IPS DF 19.7 (cell line): ENCODE data around the gene NTF4.
"Not testable (repeated sequence)": the region's sequence is repeated elsewhere in the genome, so short reads cannot be mapped to it uniquely, and the experiment has no call there.

Experiments used
- DNase-seq: peaks from one replicate; pipeline ENCODE4 v3.0.0-alpha.2; 2013; ENCODE audit warnings: low read depth, low spot score

NTF4 gene

DNA sequence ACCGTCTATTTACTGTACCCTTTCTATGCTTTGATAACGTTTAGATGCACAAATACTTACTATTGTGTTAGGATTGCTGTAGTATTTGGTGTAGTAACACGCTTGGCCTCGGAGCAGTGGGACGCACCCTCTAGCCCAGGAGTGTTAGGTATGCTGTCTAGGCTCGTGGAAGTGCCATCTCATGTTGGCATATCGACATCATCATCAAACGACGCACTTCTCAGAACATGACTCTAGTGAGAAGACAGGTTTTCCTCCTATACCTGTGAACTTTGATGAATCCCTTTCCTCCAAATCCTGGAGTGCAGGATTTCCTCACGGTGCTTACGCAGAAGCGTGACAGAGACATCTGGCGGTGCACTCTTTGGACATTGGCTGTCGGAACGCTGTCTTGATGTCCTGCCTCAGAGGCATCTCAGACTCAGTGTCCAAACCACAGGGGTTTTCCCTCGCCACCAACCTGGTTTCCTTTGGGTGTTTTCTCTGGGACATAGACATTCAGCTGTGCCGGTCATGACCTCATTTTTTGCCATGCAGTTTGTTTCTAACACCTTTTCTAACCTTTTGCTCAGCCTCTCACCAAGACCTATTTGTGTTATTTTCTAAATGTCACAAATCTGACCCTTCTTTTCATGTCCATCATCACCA, 26.9 kb upstream of the NTF4 start:
- DNase-seq: no peak

DNA sequence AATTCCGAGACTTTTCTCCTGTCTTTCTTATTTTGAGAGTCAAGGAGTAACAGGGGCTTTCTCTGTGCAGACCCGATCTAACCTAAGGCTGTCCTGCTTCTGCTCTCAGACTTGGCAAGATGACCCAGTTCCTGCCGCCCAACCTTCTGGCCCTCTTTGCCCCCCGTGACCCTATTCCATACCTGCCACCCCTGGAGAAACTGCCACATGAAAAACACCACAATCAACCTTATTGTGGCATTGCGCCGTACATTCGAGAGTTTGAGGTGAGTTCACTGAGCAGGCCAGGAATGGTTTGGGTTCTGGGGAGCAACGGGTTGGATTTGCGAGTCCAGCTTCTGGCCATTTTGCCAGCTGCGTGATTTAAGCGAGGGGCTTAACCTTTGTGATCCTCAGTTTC, 21.7 kb upstream of the NTF4 start:
- DNase-seq: no peak

DNA sequence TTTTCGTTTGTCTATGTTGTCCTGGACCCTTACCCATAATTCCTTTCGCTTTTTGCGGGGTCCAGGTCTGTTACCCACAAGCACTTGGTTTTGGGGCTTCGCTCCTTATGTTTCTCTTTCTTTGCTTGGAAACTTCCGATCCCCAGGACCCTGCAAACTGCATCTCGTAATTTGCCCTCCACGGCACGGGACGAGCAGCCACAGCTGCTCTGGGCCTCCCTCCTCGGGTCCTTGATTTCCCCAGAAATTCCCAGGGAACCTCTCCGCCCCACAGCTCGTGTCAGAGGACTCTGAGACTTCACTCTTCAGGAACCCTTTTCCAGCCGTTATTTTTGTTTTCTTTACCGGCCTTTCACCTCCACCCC, 21.2 kb upstream of the NTF4 start:
- no peak for DNase-seq

DNA sequence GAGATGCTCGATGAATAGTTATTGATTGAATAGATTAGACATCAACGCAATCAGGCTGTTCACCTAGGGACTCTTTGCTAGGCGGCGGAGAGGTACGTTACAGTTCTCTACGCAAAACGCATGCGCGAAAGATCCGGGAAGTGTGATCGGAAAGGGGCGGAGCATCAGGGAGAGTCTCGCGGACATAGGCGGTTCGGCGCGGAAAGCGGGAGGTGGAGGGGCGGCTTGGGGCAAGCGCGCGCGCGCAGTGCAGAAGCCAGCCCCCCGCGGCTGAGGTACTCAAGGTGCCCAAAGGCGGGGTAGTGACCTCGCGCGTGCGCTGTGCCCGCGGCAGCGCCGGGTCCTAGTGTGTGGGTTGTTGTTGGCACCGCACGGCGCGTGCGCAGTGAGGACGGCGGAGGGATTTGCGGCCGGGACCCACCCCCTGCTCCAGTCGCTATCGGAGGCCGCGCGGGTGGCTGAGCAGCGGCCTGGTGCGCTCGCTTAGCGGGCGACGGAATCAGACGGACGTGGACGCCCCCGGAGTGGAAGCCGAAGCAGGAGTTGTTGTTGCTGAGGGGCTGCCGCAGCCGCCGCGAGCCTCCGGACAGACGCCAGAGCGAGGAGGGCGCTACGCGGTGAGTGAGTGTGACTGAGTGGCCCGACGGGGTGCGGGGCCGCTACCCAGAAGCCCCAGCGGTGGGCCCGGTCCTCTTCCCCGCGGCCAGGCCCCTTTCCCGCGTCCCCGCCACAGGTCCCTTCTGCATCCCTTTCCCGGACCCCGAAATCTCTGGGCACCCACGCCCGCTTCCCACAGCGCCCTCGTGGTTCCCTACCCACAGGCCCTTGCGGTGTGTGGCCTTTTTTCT, 20.6 kb upstream of the NTF4 start, which contains the start of gene SNRNP70:
Gene SNRNP70, plus strand, starts transcription at position 432 of the 848 bp plus-strand sequence. CDS start 964 bp downstream, outside the sequence.
- peak; percentile 92 for DNase-seq

DNA sequence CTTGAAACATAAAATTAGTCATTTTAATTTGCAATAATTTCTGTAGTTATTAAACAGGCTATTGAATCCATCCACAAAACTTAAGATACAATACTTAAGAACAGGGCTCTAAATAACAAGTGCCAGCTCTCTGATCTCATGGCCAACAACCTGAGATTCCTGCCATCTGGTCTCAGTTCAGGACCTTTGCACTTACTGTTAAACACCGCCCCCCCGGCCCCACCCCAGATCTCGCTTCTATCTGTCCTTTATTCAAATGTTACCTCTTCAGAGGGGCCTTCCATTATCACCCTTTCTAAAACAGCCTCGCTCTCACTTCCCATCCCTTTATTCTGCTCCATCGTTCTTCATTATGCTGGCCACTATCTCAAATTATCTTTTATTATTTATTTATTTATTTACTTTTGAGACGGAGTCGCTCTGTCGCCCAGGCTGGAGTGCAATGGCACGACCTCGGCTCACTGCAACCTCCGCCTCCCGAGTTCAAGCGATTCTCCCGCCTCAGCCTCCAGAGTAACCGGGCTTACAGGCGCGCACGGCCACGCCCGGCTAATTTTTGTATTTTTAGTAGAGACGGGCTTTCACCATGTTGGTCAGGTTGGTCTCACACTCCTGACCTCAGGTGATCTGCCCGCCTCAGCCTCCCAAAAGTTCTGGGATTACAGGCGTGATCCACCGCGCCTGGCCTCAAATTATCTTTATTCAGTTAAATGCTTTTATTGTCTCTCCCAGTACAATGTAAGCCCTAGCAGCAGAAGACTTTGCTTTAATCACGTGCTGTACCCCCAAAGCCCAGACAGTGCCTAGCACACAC, 19.8 kb upstream of the NTF4 start:
- DNase-seq: no peak

DNA sequence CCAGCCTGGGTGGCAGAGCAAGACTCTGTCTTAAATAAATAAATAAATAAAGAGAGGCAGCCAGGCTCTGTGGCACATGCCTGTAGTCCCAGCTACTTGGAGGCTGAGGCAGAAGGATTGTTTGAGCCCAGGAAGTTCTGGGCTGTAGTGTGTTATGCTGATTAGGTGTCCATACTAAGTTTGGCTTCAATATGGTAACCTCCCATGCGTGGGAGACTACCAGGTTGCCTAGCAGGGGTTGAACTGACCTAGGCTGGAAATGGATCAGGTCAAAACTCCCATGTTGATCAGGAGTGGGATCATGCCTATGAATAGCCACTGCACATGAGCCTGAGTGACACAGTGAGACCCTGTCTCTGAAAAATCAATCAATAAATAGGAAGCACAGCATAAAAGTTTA, 16.7 kb upstream of the NTF4 start:
- no peak for DNase-seq

DNA sequence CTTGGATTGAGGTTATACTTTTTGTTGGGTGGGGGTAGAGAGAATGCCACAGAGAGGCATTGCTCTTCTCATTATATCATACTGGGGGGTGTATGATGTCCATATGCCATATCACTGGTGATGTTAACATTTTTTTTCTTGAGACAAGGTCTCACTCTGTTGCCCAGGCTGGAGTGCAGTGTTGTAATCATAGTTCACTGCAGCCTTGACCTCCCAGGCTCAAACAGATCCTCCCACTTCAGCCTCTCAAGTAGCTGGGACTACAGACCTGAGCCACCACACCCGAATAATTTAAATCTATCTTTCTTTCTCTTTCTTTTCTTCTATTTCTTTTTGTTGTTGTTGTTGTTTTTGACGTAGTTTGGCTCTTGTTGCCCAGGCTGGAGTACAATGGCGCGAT, 15.8 kb upstream of the NTF4 start:
- DNase-seq: no peak

DNA sequence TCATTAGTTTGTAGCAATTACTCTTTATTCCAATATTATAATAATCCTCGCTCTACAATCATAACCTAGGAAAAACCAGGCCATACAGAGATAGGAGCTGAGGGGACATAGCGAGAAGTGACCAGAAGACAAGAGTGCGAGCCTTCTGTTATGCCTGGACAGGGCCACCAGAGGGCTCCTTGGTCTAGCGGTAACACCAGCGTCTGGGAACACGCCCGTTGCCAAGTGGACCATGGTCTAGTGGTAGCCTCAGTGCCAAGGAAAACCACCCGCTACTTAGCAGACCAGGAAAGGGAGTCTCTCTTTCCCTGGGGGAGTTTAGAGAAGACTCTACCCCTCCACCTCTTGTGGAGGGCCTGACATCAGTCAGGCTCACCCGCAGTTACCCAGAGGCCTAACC, 10.3 kb upstream of the NTF4 start:
- not testable (repeated sequence) for DNase-seq

DNA sequence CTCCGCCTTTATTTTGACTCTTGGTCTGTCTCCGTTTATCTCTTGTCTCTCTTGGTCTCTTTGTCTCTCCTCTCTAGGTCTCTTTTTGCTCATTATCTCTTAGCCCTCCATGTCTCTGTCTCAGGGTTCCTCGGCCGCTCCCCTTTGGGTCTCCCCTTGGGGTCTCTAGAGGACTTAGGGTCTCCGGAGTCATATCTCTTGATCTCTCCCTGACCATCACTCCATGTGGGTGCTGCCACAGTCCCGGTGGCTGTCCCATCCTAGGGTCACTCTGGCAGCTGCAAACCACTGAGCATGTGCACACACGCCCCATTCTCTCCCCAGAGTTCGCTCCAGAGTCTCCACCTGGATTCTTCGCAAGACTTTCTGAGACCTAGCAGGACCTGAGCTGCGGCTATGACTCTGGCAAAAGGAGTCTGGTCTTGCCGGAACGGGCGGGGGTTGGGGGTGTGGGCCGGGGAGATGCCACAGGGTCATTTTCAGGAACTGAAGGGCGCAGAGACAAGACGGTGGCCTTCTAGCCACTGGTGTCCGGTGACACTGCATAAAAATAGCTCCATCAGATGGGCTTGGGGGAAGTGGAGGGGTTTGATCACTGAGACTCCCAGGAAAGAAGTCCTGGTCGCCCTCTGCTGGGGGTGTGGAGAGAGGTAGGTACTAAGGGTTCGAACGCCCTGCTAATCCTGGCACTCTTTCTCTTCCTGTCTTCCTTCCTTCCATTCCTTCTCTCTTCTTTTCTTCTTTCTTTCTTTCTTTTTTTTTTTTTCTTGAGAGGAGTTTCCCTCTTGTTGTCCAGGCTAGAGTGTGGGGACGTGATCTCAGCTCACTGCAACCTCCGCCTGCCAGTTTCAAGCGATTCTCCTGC, 9.1 kb upstream of the NTF4 start:
- no peak for DNase-seq

DNA sequence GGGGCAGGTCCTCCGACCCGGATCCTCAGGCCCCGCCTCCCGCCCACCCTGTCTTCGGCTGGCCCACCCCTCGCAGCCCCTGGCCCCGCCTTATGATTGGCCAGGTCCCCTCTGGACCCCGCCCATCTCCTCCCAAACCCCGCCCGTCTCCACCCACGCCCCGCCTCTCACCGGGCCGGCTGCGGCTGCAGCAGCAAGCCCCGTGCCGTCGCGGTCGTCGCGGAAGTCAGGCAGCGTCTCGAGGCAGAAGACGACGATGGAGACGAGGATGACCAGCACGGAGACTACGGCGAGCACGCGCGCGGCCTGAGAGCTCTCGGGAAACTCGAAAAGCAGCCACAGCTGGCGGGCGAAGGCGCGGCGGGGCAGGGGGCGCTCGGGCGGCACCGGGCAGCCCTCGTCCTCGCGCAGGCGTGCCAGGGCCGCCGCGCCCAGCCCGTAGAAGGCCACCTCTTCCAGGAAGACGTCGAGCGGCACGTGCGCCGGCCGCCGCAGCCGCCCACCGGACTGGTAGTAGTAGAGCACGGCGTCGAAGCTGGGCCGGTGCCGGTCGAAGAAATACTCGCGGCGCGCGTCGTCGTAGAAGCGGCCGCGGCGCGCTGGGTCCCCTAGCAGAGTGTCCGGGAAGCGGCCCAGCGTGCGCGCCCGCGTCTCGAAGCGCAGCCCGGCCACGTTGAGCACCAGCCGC, 7.4 kb upstream of the NTF4 start:
- no peak for DNase-seq

DNA sequence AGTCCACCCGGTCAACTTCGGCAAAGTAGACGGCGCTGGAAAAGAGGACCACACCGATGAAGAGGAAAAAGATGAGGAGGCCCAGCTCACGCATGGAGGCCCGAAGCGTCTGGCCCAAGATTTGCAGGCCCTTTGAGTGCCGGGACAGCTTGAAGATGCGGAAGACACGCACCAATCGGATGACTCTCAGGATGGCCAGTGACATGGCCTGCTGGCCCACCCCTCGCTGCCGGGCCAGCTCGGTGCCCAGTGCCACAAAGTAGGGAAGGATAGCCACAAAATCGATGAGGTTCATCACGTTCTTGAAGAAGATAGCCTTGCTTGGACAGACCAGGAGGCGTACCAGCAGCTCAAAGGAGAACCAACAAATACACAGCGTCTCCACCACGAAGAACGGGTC, 5.8 kb upstream of the NTF4 start:
- DNase-seq: no peak

DNA sequence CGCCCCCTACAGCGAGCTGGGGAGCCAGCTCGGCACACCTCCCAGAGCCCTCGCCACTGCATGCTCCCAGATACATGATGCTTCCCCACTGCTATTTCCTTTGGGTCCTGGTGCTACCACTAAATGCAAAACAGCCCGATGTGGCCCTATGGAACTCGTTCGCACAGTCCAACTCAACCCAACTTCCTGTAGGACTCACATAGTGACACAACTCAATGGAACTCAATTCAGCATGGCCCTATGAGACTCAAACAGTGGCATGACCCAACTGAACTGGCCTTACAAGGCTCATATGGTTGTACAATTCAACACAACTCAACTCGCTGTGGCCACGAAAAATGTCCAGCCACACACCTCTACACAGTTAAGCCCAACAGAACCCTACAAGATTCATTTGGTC, 4.4 kb upstream of the NTF4 start:
- no peak for DNase-seq

DNA sequence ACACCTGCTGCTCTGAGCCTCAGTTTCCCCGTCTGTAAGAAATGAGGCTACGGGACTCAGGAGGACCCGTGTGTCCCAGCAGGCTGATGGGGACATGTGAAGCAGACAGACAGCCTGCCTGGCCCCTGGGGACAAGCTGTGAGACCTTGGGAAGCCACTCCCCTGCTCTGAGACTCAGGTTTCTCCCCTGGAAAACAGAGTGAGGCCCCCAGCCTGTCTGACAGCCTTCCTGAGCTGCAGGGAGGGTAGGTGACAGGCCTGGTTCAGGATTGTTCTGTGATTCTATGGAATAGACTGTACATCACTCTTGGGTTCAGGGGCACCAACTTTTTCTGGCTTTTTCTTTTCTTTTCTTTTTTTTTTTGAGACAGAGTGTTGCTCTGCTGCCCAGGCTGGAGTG, 2.9 kb upstream of the NTF4 start:
- DNase-seq: no peak

DNA sequence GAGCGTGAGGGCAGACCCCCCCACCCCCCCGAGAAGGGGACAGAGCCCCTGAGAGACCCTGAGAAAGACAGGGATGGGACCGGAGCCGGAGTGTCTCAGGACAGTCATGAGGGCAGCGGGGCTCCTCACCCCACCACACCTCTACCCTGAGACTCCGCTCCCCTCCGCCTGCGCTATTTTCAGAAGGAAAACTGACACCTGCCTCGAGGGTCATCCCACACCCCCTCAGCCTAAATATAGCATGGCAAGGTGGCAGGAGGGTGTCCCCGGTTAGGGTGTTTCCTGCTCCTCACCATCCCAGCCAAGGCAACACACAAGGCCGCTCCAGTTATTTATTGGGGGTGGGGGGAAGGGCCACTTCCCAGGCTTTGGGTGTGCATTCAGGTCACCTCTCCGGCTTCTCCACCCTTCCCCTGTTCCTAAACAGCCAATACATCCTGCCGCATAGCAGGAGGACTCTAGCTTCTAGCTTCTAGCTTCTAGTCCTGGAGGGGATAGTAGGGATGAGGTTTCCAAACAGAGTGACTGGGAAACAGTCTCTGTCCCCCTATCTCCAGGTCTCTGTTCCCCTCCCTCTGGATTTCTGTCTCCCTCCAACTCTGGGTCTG, 1.4 kb upstream of the NTF4 start:
- no peak for DNase-seq

DNA sequence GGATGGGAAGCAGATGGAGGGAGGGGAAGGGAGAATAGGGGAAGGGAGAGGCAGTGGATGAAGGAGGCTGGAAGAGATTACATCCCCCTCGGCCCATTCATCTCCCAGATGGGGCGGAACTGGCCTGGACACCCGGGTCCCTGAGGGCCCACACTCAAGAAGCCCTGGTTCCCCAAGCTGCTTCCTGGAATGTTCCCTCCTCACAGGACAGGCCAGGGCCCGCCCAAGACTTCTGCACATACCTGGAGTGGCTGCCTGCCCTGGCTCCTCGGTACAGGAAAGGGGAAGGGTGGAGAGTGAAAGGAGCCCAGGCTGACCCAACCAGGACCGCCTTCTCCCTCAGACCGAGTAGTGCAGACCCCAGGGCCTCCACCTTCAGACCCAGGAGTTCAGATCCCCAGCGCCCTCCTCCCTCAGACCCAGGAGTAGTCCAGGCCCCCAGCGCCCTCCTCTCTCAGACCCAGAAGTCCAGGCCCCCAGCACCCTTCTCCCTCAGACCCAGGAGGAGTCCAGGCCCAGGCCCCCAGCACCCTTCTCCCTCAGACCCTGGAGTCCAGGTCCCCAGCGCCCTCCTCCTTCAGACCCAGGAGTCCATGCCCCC, 489 bp downstream of the NTF4 start:
- DNase-seq: no peak

DNA sequence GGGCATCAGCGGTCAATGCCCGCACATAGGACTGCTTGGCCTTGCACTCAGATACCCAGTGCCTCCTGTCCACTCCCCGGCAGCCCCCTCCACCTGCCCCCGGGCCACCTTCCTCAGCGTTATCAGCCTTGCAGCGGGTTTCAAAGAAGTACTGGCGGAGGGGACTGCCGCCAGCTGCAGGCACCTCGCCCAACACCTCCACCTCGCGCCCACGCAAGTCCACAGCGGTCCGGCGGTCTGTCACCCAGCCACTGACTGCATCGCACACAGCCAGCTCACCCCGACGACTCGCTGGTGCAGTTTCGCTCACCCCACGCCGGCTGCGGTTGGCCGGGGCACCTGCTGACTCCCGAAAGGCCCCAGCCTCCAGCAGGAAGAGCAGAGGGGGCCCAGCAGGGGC, 3.2 kb downstream of the NTF4 start:
- no peak for DNase-seq

DNA sequence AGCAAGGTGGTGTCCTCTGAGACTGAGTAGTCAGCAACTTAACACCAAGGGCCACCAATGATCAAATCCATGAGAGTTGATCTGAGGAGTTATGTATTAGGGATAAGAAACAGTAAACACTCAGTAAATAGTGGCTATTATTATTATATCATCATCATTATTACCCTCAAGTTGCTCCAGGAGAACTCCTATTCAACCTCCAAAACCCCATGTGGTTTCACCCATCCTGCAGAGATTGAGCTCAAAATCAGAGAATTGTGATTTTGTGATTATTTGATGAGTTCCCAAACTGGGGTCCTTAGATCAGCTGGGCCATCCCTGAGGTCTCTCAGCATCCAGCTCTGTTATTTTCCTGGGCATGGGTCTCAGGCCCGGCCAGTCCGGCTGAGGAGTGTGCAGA, 3.6 kb downstream of the NTF4 start:
- no peak for DNase-seq

DNA sequence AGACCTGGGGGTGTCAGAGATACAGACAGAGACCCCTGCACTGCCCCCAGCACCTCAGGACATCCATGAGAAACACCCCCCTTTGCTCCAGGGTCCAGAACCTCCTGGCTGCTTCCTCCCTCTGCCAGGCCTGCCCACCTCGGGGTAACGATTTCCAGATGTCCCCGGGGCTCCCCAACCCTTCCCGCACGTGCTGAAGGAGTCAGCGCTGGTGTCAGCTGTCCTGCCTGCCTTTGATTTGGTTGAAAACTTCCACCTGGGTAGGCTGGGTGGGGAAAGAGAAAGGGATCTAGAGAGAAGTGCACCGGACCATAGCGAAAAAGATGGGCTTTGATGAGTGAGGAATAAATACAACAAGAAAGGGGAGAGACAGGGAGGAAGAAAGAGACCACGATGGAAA, 5.6 kb downstream of the NTF4 start:
- no peak for DNase-seq

DNA sequence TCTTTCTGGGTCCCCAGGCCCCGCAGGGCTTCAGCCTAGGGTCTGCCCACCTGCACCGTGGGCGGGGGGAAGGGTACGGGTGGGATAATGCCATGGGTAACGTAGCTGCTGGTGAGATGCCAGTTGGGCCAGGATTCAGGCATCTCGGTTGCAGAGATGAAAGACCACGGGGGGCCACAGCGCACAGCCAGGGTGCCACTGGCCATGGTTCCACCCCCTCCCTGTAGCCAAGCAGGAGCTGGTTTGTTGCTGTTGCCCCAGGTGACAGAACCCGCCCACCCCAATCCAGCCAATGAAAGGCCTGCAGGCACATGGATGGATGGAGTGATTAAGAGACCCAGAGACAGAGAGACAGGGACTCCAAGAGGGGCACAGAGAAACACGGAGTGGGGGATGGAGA, 6.1 kb downstream of the NTF4 start:
- DNase-seq: no peak

DNA sequence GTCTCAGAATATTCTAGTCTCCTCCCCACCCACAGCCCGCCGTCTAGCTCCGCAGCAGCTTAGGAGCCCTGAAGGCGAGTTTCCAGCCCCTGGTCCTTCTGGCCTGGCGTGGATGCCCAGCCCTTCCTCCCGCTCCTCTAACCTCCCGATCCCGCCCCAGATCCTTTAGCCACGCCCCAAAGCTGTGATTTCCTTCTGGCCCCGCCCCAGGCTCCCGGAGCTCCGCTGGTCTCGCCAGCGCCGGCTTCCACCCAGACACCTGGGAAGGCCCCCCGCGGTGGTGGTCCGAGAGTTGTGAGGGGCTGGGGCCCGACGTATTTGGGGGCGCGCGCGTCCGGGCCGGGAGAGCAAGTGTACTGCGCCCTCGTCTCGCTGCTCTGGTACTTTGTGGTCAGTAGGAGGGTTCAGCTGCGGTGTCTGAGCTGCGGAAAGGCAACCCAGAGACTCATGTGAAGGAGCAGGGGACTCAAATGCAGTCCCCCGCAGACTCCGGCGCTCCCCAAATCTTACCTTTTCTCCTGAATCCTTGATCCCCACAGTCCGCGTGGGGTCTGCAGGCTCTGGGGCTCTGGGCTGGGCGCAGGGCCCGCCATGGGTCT, 6.9 kb downstream of the NTF4 start, which contains the start of gene CGB7:
Gene CGB7, minus strand, starts transcription at position 114 of the 599 bp plus-strand sequence. CDS start 2,374 bp downstream, outside the sequence.
- no peak for DNase-seq
